ENCODE results near the gene SNTN. TPM values are rescaled to one million over a fixed set of nuclear protein-coding genes. Genes with fewer than 3 reads are reported as not detected.

SNTN gene
- total RNA-seq, 1 donor from 2014 or later: not detected

- no peak for DNase-seq
Measured at GRCh38 chr3:63674586-63674985, 22.1 kb downstream of the SNTN start.

- DNase-seq: no peak
Measured at GRCh38 chr3:63679186-63679585, 26.7 kb downstream of the SNTN start.

GRCh38 chr3:63684081-63684480, 31.6 kb downstream of the SNTN start:
- DNase-seq: no peak

GRCh38 chr3:63685340-63685739, 32.9 kb downstream of the SNTN start:
- DNase-seq: no peak

- no peak for DNase-seq
Measured at GRCh38 chr3:63687278-63688225, 35.1 kb downstream of the SNTN start.

- DNase-seq: no peak
Measured at GRCh38 chr3:63689285-63689684, 36.8 kb downstream of the SNTN start.

- DNase-seq: no peak
Measured at GRCh38 chr3:63693351-63693750, 40.9 kb downstream of the SNTN start.

- DNase-seq: no peak
Measured at GRCh38 chr3:63705092-63705645, 52.7 kb downstream of the SNTN start.

- no peak for DNase-seq
Measured at GRCh38 chr3:63706321-63707085, 54.0 kb downstream of the SNTN start.

- DNase-seq: no peak
Measured at GRCh38 chr3:63707731-63708130, 55.3 kb downstream of the SNTN start.

GRCh38 chr3:63709576-63709975, 57.1 kb downstream of the SNTN start:
- DNase-seq: no peak

Other genes with a start within 250 kb of the SNTN start
- not detected for gene C3orf49, start 166.6 kb downstream of the SNTN start, total RNA-seq
- gene THOC7, start 211.1 kb downstream of the SNTN start, total RNA-seq: 34.3 TPM
- gene ATXN7, start 211.2 kb downstream of the SNTN start, total RNA-seq: 27.0 TPM

Measured in skin of body (tissue), 2 donors.